GM12878 (cell line): Measurements from ENCODE around the gene MEGF11. TPM values are rescaled to one million over a fixed set of nuclear protein-coding genes. Genes with fewer than 3 reads are reported as not detected.

Source experiments
- ATAC-seq: fragments of 200-7000 bp; cut with Tn5 transposase; 3 replicates; pipeline ENCODE4 v1.9.1; 2020; ENCODE audit warnings: mild to moderate bottlenecking, moderate library complexity
- BruUV-seq: library from RNA; stranded (reverse); fragments of 400-500 nt; replicated peaks from 2 replicates; lab custom pipeline; 2021; lab: Mats Ljungman, UMichigan
- CTCF ChIA-PET: fragments of 300-600 bp; sonication (Branson Sonifier 250); formaldehyde crosslinking; extraction: SDS; loops from one replicate; lab custom pipeline; 2021; ENCODE audit warnings: inconsistent platforms; lab: Yijun Ruan, JAX
- POLR2A ChIA-PET: fragments of 350-600 bp; formaldehyde crosslinking; extraction: SDS; loops from one replicate; lab custom pipeline; 2021; ENCODE audit warnings: inconsistent platforms; lab: Charles Lee
- RAD21 ChIA-PET: fragments of 300-600 bp; sonication (Branson Sonifier 250); formaldehyde crosslinking; loops from one replicate; lab custom pipeline; 2023; ENCODE audit warnings: antibody characterized with exemption; ENCODE audit not compliant: unreplicated experiment; lab: Charles Lee
- SMC1A ChIA-PET: fragments of 300-600 bp; sonication (Branson Sonifier 250); formaldehyde crosslinking; loops from one replicate; lab custom pipeline; 2023; ENCODE audit not compliant: unreplicated experiment, uncharacterized antibody; lab: Charles Lee
- DNase-seq: peaks from one replicate; pipeline ENCODE4 v3.0.0-alpha.2; 2011; ENCODE audit warnings: low read depth, low spot score
- FAIRE-seq: peaks from 3 replicates; lab custom pipeline; 2011; peaks lifted over from hg19 to GRCh38; lab: Jason Lieb, UNC
- H2AFZ ChIP-seq: 2 replicates; pipeline ENCODE4 v1.6.0; 2011; ENCODE audit warnings: low read depth, low read length, control low read depth; ENCODE audit not compliant: control insufficient read depth
- H3K27ac ChIP-seq: 2 replicates; pipeline ENCODE4 v1.5.1; 2011; ENCODE audit warnings: control low read depth; ENCODE audit not compliant: control insufficient read depth, insufficient read depth
- H3K27me3 ChIP-seq, 2 experiments: replicated peaks in 1 of 2; 2 replicates each; pipeline versions ENCODE4 v1.6.0 to v1.6.1; 2011; ENCODE audit warnings: low read length in 1 of 2; ENCODE audit not compliant: control insufficient read depth in 2 of 2, insufficient read depth in 2 of 2
- H3K36me3 ChIP-seq, 2 experiments: 2 replicates each; pipeline ENCODE4 v1.5.1; 2011; ENCODE audit warnings: low read length in 1 of 2; ENCODE audit not compliant: control insufficient read depth in 2 of 2, insufficient read depth in 2 of 2
- H3K4me1 ChIP-seq: 2 replicates; pipeline ENCODE4 v1.6.1; 2011; ENCODE audit warnings: mild to moderate bottlenecking, low read length, moderate library complexity, mixed read lengths; ENCODE audit not compliant: control insufficient read depth, insufficient read depth
- H3K4me2 ChIP-seq: 2 replicates; pipeline ENCODE4 v1.6.0; 2011; ENCODE audit warnings: control low read depth; ENCODE audit not compliant: control insufficient read depth, insufficient read depth
- H3K4me3 ChIP-seq: fragments of 200-600 bp; sonication (generic); 2 replicates; pipeline ENCODE4 v1.5.1; 2016
- H3K79me2 ChIP-seq: 2 replicates; pipeline ENCODE4 v1.6.0; 2011; ENCODE audit warnings: low read length; ENCODE audit not compliant: control insufficient read depth, insufficient read depth
- H3K9ac ChIP-seq: 2 replicates; pipeline ENCODE4 v1.8.0; 2011; ENCODE audit warnings: low read length, control low read depth, mixed read lengths; ENCODE audit not compliant: control insufficient read depth, insufficient read depth
- H3K9me3 ChIP-seq: replicated peaks from 3 replicates; pipeline ENCODE4 v1.5.1; 2011; ENCODE audit warnings: mild to moderate bottlenecking, low read length; ENCODE audit not compliant: control insufficient read depth, insufficient read depth
- H4K20me1 ChIP-seq: 2 replicates; pipeline ENCODE4 v1.6.0; 2011; ENCODE audit not compliant: control insufficient read depth, insufficient read depth
- BCL11A ChIP-seq: IDR thresholded peaks from 2 replicates; pipeline ENCODE4 v1.6.1; 2011; ENCODE audit warnings: low read depth, low read length
- CHD2 ChIP-seq: IDR thresholded peaks from 2 replicates; pipeline ENCODE4 v1.6.1; 2011; ENCODE audit warnings: low read depth, low read length, improper control_type of control experiment, borderline replicate concordance
- EGR1 ChIP-seq, 2 experiments: IDR thresholded peaks; 1 replicate in 1 of 2; 2 replicates in 1 of 2; pipeline ENCODE4 v1.6.1; 2011 to 2012; ENCODE audit warnings: low read depth in 2 of 2, low read length in 2 of 2, borderline replicate concordance in 1 of 2, mild to moderate bottlenecking in 1 of 2, moderate library complexity in 1 of 2
- EZH2 ChIP-seq: IDR thresholded peaks from 2 replicates; pipeline ENCODE4 v1.6.1; 2012; ENCODE audit warnings: low read depth, mild to moderate bottlenecking, control low read depth, inconsistent platforms, low read length, borderline replicate concordance; ENCODE audit not compliant: control insufficient read depth
- FOXM1 ChIP-seq: IDR thresholded peaks from 2 replicates; pipeline ENCODE4 v1.6.1; 2012; ENCODE audit warnings: low read depth, mild to moderate bottlenecking, inconsistent platforms, low read length, moderate library complexity
- HDGF ChIP-seq: fragments of 450-650 bp; IDR thresholded peaks from 2 replicates; pipeline ENCODE4 v1.6.1; 2016; ENCODE audit warnings: antibody characterized with exemption
- KDM1A ChIP-seq: fragments of 200-600 bp; sonication (generic); IDR thresholded peaks from 2 replicates; pipeline ENCODE4 v1.6.1; 2016; ENCODE audit warnings: borderline replicate concordance
- NFYA ChIP-seq: IDR thresholded peaks from 2 replicates; pipeline ENCODE4 v1.6.1; 2011; ENCODE audit warnings: low read depth, mild to moderate bottlenecking, low read length, improper control_type of control experiment, borderline replicate concordance
- PAX8 ChIP-seq: fragments of 450-650 bp; IDR thresholded peaks from 2 replicates; pipeline ENCODE4 v1.6.1; 2017; ENCODE audit warnings: mild to moderate bottlenecking, moderate library complexity
- SREBF1 ChIP-seq: IDR thresholded peaks from 2 replicates; pipeline ENCODE4 v1.6.1; 2012; ENCODE audit warnings: mild to moderate bottlenecking, low read length
- SUZ12 ChIP-seq: fragments of 200-600 bp; sonication (generic); IDR thresholded peaks from one replicate; pipeline ENCODE4 v1.6.1; 2018; ENCODE audit warnings: antibody characterized with exemption, mild to moderate bottlenecking; ENCODE audit not compliant: unreplicated experiment
- WGBS: methylation state at CpG from one replicate; pipeline ENCODE4 v1.1.6; 2016; ENCODE audit warnings: low lambda C conversion rate; ENCODE audit not compliant: insufficient replicate concordance, insufficient coverage; ENCODE audit errors: missing lambda C conversion rate; 5-methylcytosine and 5-hydroxymethylcytosine counted together
- in situ Hi-C: fragments of 300-500 bp; cut with MboI; formaldehyde crosslinking; loops from 9 replicates; pipeline ENCODE4 v1.14.3; 2018; ENCODE audit warnings: mixed read lengths
- intact Hi-C: fragments of 100-400 bp; cut with micrococcal nuclease; formaldehyde crosslinking; loops from one replicate; pipeline ENCODE4 v1.14.2; 2022; ENCODE audit not compliant: unreplicated experiment
- polyA plus RNA-seq, 11 experiments: library from polyadenylated mRNA; depleted of rRNA in 4 of 11; unstranded in 6 of 11; stranded (reverse) in 5 of 11; fragments of >200 nt; fragmentation: Nextera tagmentation in 4 of 11; fragmentation: Illumina TruSeq in 1 of 11; extraction: Ambion mirVana in 4 of 11; extraction: Trizol in 1 of 11; gene quantifications; 1 replicate in 1 of 11; 2 replicates in 10 of 11; pipeline versions ENCODE4 v1.2.1 to v1.2.3, GENCODE V29; 2011 to 2016; ENCODE audit warnings: inconsistent platforms in 2 of 11, missing spikeins in 2 of 11, low read depth in 1 of 11
- total RNA-seq, 4 experiments: library from RNA; depleted of rRNA in 3 of 4; stranded (reverse); fragments of >200 nt in 3 of 4; fragmentation: Illumina TruSeq in 1 of 4; extraction: Trizol in 1 of 4; gene quantifications; 2 replicates each; pipeline versions ENCODE4 v1.2.1 to v1.2.3, GENCODE V29; 2013 to 2021
- TF ChIP-seq, protein P1 (sequence below): IDR thresholded peaks from 2 replicates; pipeline ENCODE4 v1.6.1; 2011; ENCODE audit warnings: low read depth, low read length, improper control_type of control experiment, borderline replicate concordance
- TF ChIP-seq, protein P2 (sequence below), 3 experiments: IDR thresholded peaks in 2 of 3; conservative IDR thresholded peaks in 1 of 3; 2 replicates each; pipeline ENCODE4 v1.5.1; 2011; ENCODE audit warnings: low read depth in 3 of 3, low read length in 3 of 3, mild to moderate bottlenecking in 3 of 3, control low read depth in 2 of 3, moderate library complexity in 2 of 3, inconsistent platforms in 1 of 3, mixed read lengths in 1 of 3; ENCODE audit not compliant: control insufficient read depth in 2 of 3, insufficient read depth in 1 of 3; ENCODE audit errors: extremely low read depth in 1 of 3
- TF ChIP-seq, protein P3 (sequence below): fragments of 450-650 bp; IDR thresholded peaks from 2 replicates; pipeline ENCODE4 v1.6.1; 2016; ENCODE audit warnings: mild to moderate bottlenecking, moderate library complexity, borderline replicate concordance

The MEGF11 gene
- total and polyA plus RNA-seq, 10 of the 15 experiments (the other 5 are each of a cell fraction or from before 2014, with no cell fraction given): 0.03 to 1.7 (median 0.49) TPM

DNA sequence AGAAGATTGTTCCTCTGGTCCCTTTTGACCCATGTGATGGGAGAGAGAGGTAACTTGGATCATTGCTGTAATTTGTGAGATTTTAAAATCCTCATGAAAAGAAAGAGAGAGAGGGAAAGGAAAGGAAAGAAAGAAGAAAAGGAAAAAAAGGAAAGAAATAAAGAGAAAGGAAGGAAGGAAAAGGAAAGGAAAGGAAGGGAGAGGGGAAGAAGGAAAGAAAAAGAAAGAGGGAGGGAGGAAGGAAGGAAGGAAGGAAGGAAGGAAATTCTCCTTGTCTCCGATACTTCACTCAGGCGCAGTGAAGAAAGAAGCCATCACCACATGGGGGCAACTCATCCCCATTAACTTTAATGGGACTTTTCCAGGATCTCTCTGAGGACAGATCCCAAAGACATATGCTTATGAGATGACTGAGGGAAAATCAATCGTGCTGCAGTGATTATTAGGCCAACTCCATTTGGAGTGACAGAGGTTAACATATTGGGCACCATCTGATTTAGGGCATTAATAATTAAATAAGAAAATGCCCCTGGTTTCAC lies 123.0 kb downstream of the MEGF11 start:
- Histone ChIP-seq H3K27me3 (peaks cover 0 to 3% of the 10 kb centered on the region in 2 experiments; a peak in 3 of 4 replicates), H3K4me1 (no peaks in the 10 kb centered on the region), H3K27ac (no peak overlapping the region), H3K79me2 (no peaks in the 10 kb centered on the region), H4K20me1 (0 out of 2 replicates have a peak, but pooled peaks cover 2% of the 10 kb centered on the region), H3K9me3 (no peaks in the 10 kb centered on the region), H3K4me3 (no peak overlapping the region), H3K36me3 (no peaks in the 10 kb centered on the region), H3K9ac (no peak overlapping the region), H3K4me2 (no peak overlapping the region), H2AFZ (no peak overlapping the region)
- DNase-seq (no peak), ATAC-seq (no peak), FAIRE-seq (no peak)
- WGBS: 51% methylated on average over 3 of the region's 3 CpGs
- in situ Hi-C loops (no loop called here), intact Hi-C loops (no loop called here)
- ChIA-PET RAD21 (no interaction called here), SMC1A (interaction anchor here (0.5 to 0.9 kb wide), 2 partner anchors 18 to 61 kb away, joined by 3 to 4 read pairs; no protein-coding TSS in a partner anchor), POLR2A (no interaction called here), CTCF (interaction anchor here (1.2 to 1.7 kb wide), 2 partner anchors 60 to 61 kb away, joined by 4 to 5 read pairs; no protein-coding TSS in a partner anchor)
- no TSS peak for BruUV-seq
- TF ChIP-seq BCL11A (no peak), HDGF (no peak), SREBF1 (no peak), SUZ12 (no peak), EZH2 (no peak), FOXM1 (no peak), EGR1 (IDR thresholded peaks at IDR 0.05; ENCODE audit: borderline replicate concordance in 1 of 2, low read depth in 2 of 2, low read length in 2 of 2) (no peak), KDM1A (no peak), PAX8 (no peak), CHD2 (no peak), NFYA (no peak)
- TF ChIP-seq, protein P1, sequence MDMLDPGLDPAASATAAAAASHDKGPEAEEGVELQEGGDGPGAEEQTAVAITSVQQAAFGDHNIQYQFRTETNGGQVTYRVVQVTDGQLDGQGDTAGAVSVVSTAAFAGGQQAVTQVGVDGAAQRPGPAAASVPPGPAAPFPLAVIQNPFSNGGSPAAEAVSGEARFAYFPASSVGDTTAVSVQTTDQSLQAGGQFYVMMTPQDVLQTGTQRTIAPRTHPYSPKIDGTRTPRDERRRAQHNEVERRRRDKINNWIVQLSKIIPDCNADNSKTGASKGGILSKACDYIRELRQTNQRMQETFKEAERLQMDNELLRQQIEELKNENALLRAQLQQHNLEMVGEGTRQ: no peak
- TF ChIP-seq, protein P2, sequence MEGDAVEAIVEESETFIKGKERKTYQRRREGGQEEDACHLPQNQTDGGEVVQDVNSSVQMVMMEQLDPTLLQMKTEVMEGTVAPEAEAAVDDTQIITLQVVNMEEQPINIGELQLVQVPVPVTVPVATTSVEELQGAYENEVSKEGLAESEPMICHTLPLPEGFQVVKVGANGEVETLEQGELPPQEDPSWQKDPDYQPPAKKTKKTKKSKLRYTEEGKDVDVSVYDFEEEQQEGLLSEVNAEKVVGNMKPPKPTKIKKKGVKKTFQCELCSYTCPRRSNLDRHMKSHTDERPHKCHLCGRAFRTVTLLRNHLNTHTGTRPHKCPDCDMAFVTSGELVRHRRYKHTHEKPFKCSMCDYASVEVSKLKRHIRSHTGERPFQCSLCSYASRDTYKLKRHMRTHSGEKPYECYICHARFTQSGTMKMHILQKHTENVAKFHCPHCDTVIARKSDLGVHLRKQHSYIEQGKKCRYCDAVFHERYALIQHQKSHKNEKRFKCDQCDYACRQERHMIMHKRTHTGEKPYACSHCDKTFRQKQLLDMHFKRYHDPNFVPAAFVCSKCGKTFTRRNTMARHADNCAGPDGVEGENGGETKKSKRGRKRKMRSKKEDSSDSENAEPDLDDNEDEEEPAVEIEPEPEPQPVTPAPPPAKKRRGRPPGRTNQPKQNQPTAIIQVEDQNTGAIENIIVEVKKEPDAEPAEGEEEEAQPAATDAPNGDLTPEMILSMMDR (IDR thresholded peaks at IDR 0.05 in 2 of 3, conservative IDR thresholded peaks at IDR 0.05 in 1 of 3; ENCODE audit: control insufficient read depth in 2 of 3, extremely low read depth in 1 of 3, insufficient read depth in 1 of 3, low read depth in 3 of 3, low read length in 3 of 3): no peak
- TF ChIP-seq, protein P3, sequence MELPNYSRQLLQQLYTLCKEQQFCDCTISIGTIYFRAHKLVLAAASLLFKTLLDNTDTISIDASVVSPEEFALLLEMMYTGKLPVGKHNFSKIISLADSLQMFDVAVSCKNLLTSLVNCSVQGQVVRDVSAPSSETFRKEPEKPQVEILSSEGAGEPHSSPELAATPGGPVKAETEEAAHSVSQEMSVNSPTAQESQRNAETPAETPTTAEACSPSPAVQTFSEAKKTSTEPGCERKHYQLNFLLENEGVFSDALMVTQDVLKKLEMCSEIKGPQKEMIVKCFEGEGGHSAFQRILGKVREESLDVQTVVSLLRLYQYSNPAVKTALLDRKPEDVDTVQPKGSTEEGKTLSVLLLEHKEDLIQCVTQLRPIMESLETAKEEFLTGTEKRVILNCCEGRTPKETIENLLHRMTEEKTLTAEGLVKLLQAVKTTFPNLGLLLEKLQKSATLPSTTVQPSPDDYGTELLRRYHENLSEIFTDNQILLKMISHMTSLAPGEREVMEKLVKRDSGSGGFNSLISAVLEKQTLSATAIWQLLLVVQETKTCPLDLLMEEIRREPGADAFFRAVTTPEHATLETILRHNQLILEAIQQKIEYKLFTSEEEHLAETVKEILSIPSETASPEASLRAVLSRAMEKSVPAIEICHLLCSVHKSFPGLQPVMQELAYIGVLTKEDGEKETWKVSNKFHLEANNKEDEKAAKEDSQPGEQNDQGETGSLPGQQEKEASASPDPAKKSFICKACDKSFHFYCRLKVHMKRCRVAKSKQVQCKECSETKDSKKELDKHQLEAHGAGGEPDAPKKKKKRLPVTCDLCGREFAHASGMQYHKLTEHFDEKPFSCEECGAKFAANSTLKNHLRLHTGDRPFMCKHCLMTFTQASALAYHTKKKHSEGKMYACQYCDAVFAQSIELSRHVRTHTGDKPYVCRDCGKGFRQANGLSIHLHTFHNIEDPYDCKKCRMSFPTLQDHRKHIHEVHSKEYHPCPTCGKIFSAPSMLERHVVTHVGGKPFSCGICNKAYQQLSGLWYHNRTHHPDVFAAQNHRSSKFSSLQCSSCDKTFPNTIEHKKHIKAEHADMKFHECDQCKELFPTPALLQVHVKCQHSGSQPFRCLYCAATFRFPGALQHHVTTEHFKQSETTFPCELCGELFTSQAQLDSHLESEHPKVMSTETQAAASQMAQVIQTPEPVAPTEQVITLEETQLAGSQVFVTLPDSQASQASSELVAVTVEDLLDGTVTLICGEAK: no peak
